Thyroid gland (tissue), 4 donors: ENCODE measurements around the gene SLC6A17.

ENCODE experiments used
- CTCF ChIP-seq, 6 experiments: fragments of 200-600 bp in 3 of 6; fragments of 450-650 bp in 3 of 6; sonication (generic) in 3 of 6; IDR thresholded peaks; one replicate each; pipeline ENCODE4 v1.5.1; 2016 to 2019; ENCODE audit warnings: antibody characterized with exemption in 6 of 6, mild to moderate bottlenecking in 2 of 6, inconsistent platforms in 1 of 6, moderate library complexity in 1 of 6
- POLR2A ChIP-seq, 2 donors: fragments of 450-650 bp; IDR thresholded peaks; one replicate each; pipeline ENCODE4 v1.6.1; 2017; ENCODE audit warnings: antibody characterized with exemption in 2 of 2, mild to moderate bottlenecking in 2 of 2, moderate library complexity in 1 of 2

GRCh38 chr1:110224240-110224995 is 74.1 kb downstream of the SLC6A17 start:
- TF ChIP-seq POLR2A (IDR thresholded peaks at IDR 0.05): no peak
- no peak for TF ChIP-seq CTCF (IDR thresholded peaks at IDR 0.05)
